GM23338 (cell line): Measurements from ENCODE around the gene MSL2. TPM values are rescaled to one million over a fixed set of nuclear protein-coding genes. Genes with fewer than 3 reads are reported as not detected.

ENCODE experiments used
- ATAC-seq: fragments of 200-7000 bp; cut with Tn5 transposase; 3 replicates; pipeline ENCODE4 v1.9.1; 2020
- DNase-seq: peaks from one replicate; pipeline ENCODE4 v3.0.0-alpha.2; 2015; ENCODE audit warnings: low spot score
- H2AFZ ChIP-seq: fragments of 200-600 bp; sonication (generic); 2 replicates; pipeline ENCODE4 v1.8.0; 2016; ENCODE audit warnings: antibody characterized with exemption, mild to moderate bottlenecking, moderate library complexity
- H3F3A ChIP-seq: fragments of 200-600 bp; sonication (generic); replicated peaks from 2 replicates; pipeline ENCODE4 v1.8.0; 2017; ENCODE audit warnings: antibody characterized with exemption, mixed run types, low read depth
- H3K27ac ChIP-seq: fragments of 200-600 bp; sonication (generic); 2 replicates; pipeline ENCODE4 v1.6.1; 2016; ENCODE audit warnings: low read depth
- H3K27me3 ChIP-seq: fragments of 200-600 bp; sonication (generic); 2 replicates; pipeline ENCODE4 v1.8.0; 2016; ENCODE audit warnings: mild to moderate bottlenecking, mixed run types, moderate library complexity; ENCODE audit not compliant: insufficient read depth
- H3K36me3 ChIP-seq: fragments of 200-600 bp; sonication (generic); 2 replicates; pipeline ENCODE4 v1.8.0; 2016; ENCODE audit warnings: mild to moderate bottlenecking; ENCODE audit not compliant: insufficient read depth
- H3K4me1 ChIP-seq: fragments of 200-600 bp; sonication (generic); 2 replicates; pipeline ENCODE4 v1.8.0; 2016; ENCODE audit warnings: mild to moderate bottlenecking, moderate library complexity; ENCODE audit not compliant: insufficient read depth
- H3K4me2 ChIP-seq: fragments of 200-600 bp; sonication (generic); 2 replicates; pipeline ENCODE4 v1.7.1; 2017; ENCODE audit warnings: mixed run types
- H3K4me3 ChIP-seq: fragments of 200-600 bp; sonication (generic); 2 replicates; pipeline ENCODE4 v1.6.1; 2016; ENCODE audit warnings: mixed run types
- H3K79me2 ChIP-seq: fragments of 200-600 bp; sonication (generic); replicated peaks from 2 replicates; pipeline ENCODE4 v1.8.0; 2017; ENCODE audit warnings: mild to moderate bottlenecking; ENCODE audit not compliant: insufficient read depth
- H3K9me2 ChIP-seq: fragments of 200-600 bp; sonication (generic); 2 replicates; pipeline ENCODE4 v1.8.0; 2017; ENCODE audit not compliant: insufficient read depth
- H4K20me1 ChIP-seq: fragments of 200-600 bp; sonication (generic); replicated peaks from 2 replicates; pipeline ENCODE4 v1.8.0; 2017; ENCODE audit warnings: mild to moderate bottlenecking; ENCODE audit not compliant: insufficient read depth
- H3K27ac Mint-ChIP-seq: 2 replicates; pipeline ENCODE4 v1.8.0; 2020; ENCODE audit warnings: inconsistent platforms, mild to moderate bottlenecking, moderate library complexity, mixed read lengths
- H3K27me3 Mint-ChIP-seq: 3 replicates; pipeline ENCODE4 v1.8.0; 2022; ENCODE audit warnings: low read depth, mild to moderate bottlenecking, moderate library complexity, mixed read lengths, inconsistent platforms; ENCODE audit not compliant: insufficient read depth, poor library complexity
- H3K36me3 Mint-ChIP-seq: 3 replicates; pipeline ENCODE4 v1.8.0; 2021; ENCODE audit warnings: low read depth, mild to moderate bottlenecking, inconsistent platforms, moderate library complexity, mixed read lengths
- H3K4me1 Mint-ChIP-seq: 3 replicates; pipeline ENCODE4 v1.8.0; 2020; ENCODE audit warnings: mild to moderate bottlenecking, inconsistent platforms, mixed read lengths
- H3K4me3 Mint-ChIP-seq: 3 replicates; pipeline ENCODE4 v1.8.0; 2021; ENCODE audit warnings: moderate library complexity, mild to moderate bottlenecking, inconsistent platforms, mixed read lengths
- H3K9me3 Mint-ChIP-seq: 3 replicates; pipeline ENCODE4 v1.8.0; 2020; ENCODE audit warnings: moderate library complexity, mild to moderate bottlenecking, inconsistent platforms, mixed read lengths
- CREB1 ChIP-seq: fragments of 250-450 bp; sonication (Bioruptor Pico); IDR thresholded peaks from 2 replicates; pipeline ENCODE4 v1.5.0; 2020; ENCODE audit warnings: low read depth, mild to moderate bottlenecking, moderate library complexity
- EZH2 ChIP-seq: fragments of 200-600 bp; sonication (generic); IDR thresholded peaks from one replicate; pipeline ENCODE4 v1.8.0; 2017; ENCODE audit warnings: antibody characterized with exemption, mild to moderate bottlenecking, low read depth; ENCODE audit not compliant: unreplicated experiment
- EZH2phosphoT487 ChIP-seq: fragments of 200-600 bp; sonication (generic); IDR thresholded peaks from one replicate; pipeline ENCODE4 v1.8.1; 2018; ENCODE audit warnings: antibody characterized with exemption; ENCODE audit not compliant: unreplicated experiment
- JUNB ChIP-seq: IDR thresholded peaks from one replicate; pipeline ENCODE4 v1.6.1; 2016; ENCODE audit warnings: antibody characterized with exemption; ENCODE audit not compliant: unreplicated experiment
- NANOG ChIP-seq: IDR thresholded peaks from 2 replicates; pipeline ENCODE4 v1.6.1; 2016; ENCODE audit warnings: antibody characterized with exemption, borderline replicate concordance
- POLR2AphosphoS5 ChIP-seq: IDR thresholded peaks from 2 replicates; pipeline ENCODE4 v1.6.1; 2016; ENCODE audit warnings: antibody characterized with exemption, low read depth
- STAT1 ChIP-seq: IDR thresholded peaks from one replicate; pipeline ENCODE4 v1.6.1; 2016; ENCODE audit warnings: antibody characterized with exemption; ENCODE audit not compliant: unreplicated experiment
- ZNF114 ChIP-seq: fragments of 250-450 bp; sonication (Bioruptor Pico); IDR thresholded peaks from 2 replicates; pipeline ENCODE4 v1.5.0; 2020; ENCODE audit warnings: mild to moderate bottlenecking, moderate library complexity
- polyA plus RNA-seq: library from polyadenylated mRNA; unstranded; fragments of >200 nt; fragmentation: Nextera tagmentation; extraction: Ambion mirVana; gene quantifications from 2 replicates; pipeline ENCODE4 v1.2.1, GENCODE V29; 2016
- total RNA-seq: library from RNA; depleted of rRNA; stranded (reverse); fragments of >200 nt; shearing (Covaris generic); gene quantifications from 2 replicates; pipeline ENCODE4 v1.2.3, GENCODE V29; 2014
- TF ChIP-seq, protein P1 (sequence below), 2 experiments: fragments of 200-600 bp in 1 of 2; sonication (generic) in 1 of 2; conservative IDR thresholded peaks; 2 replicates each; pipeline versions ENCODE4 v1.5.1 to v1.6.1; 2016 to 2017; ENCODE audit warnings: antibody characterized with exemption in 2 of 2, low read depth in 2 of 2, mild to moderate bottlenecking in 2 of 2, moderate library complexity in 1 of 2
- TF ChIP-seq, protein P2 (sequence below): fragments of 250-450 bp; sonication (Bioruptor Pico); IDR thresholded peaks from 2 replicates; pipeline ENCODE4 v1.5.0; 2020; ENCODE audit warnings: mild to moderate bottlenecking, moderate library complexity
- TF ChIP-seq, protein P3 (sequence below): IDR thresholded peaks from 2 replicates; pipeline ENCODE4 v1.6.1; 2016; ENCODE audit warnings: antibody characterized with exemption

The MSL2 gene
- total and polyA plus RNA-seq, 2 experiments from 2014 or later, result 7.5 to 50.6 TPM

DNA sequence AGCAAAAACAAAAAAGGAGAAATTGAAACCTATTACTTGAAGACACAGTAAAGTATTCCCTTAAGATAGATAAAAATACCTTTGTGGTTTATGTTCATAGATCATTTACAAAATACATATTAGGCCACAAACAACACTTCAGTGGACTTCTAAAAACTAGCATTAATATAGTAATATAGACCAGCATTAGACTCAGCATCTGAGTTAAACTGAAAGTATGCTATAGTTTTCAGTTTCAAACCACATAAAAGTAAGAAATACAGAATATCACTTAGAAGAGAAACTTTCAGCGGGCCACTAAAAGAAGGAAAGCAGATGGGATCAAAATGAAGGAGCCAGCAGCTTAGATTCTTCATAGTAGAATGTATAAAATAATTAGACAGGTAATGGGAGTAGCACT lies 86.6 kb downstream of the MSL2 start (continued):
- TF ChIP-seq, protein P1, sequence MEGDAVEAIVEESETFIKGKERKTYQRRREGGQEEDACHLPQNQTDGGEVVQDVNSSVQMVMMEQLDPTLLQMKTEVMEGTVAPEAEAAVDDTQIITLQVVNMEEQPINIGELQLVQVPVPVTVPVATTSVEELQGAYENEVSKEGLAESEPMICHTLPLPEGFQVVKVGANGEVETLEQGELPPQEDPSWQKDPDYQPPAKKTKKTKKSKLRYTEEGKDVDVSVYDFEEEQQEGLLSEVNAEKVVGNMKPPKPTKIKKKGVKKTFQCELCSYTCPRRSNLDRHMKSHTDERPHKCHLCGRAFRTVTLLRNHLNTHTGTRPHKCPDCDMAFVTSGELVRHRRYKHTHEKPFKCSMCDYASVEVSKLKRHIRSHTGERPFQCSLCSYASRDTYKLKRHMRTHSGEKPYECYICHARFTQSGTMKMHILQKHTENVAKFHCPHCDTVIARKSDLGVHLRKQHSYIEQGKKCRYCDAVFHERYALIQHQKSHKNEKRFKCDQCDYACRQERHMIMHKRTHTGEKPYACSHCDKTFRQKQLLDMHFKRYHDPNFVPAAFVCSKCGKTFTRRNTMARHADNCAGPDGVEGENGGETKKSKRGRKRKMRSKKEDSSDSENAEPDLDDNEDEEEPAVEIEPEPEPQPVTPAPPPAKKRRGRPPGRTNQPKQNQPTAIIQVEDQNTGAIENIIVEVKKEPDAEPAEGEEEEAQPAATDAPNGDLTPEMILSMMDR (conservative IDR thresholded peaks at IDR 0.05; ENCODE audit: low read depth in 2 of 2), result no peak

DNA sequence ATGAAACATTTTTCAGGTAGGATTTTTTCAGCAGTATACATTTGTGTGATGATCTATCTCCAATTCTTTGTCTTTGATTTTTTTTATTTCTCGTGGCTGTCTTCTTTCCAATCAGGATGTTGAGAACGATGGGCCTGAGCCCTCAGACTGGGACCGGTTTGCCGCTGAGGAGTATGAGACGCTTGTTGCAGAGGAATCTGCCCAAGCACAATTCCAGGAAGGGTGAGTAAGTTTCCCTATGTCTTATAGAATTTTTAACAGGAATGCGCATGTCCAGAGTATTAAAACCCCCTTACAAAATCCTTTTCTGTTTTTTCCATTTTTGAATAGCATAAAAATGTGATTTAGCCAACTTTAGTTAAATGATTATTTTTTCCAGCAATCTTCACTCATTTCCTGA lies 90.0 kb downstream of the MSL2 start:
- no peaks in the 10 kb centered on the region for H3F3A ChIP-seq
- DNase-seq (no peak), ATAC-seq (no peak)
- Mint-ChIP-seq H3K27me3 (peaks cover 2% of the 10 kb centered on the region), H3K36me3 (no peaks in the 10 kb centered on the region), H3K4me3 (no peak overlapping the region), H3K9me3 (no peaks in the 10 kb centered on the region), H3K4me1 (no peaks in the 10 kb centered on the region), H3K27ac (no peak overlapping the region)
- H3K27ac ChIP-seq, result no peak overlapping the region
- H4K20me1 ChIP-seq, result no peaks in the 10 kb centered on the region
- H3K9me2 ChIP-seq, result no peaks in the 10 kb centered on the region
- no peaks in the 10 kb centered on the region for H3K4me1 ChIP-seq
- H3K36me3 ChIP-seq, result no peaks in the 10 kb centered on the region
- H2AFZ ChIP-seq, result no peak overlapping the region
- no peak overlapping the region for H3K4me2 ChIP-seq
- H3K4me3 ChIP-seq, result no peak overlapping the region
- H3K79me2 ChIP-seq, result no peaks in the 10 kb centered on the region
- H3K27me3 ChIP-seq, result no peaks in the 10 kb centered on the region
- TF ChIP-seq CREB1 (CRISPR knock-in tag) (no peak), STAT1 (no peak), POLR2AphosphoS5 (no peak), NANOG (no peak), JUNB (no peak), EZH2phosphoT487 (no peak), EZH2 (no peak), ZNF114 (no peak)
- TF ChIP-seq, protein P2, sequence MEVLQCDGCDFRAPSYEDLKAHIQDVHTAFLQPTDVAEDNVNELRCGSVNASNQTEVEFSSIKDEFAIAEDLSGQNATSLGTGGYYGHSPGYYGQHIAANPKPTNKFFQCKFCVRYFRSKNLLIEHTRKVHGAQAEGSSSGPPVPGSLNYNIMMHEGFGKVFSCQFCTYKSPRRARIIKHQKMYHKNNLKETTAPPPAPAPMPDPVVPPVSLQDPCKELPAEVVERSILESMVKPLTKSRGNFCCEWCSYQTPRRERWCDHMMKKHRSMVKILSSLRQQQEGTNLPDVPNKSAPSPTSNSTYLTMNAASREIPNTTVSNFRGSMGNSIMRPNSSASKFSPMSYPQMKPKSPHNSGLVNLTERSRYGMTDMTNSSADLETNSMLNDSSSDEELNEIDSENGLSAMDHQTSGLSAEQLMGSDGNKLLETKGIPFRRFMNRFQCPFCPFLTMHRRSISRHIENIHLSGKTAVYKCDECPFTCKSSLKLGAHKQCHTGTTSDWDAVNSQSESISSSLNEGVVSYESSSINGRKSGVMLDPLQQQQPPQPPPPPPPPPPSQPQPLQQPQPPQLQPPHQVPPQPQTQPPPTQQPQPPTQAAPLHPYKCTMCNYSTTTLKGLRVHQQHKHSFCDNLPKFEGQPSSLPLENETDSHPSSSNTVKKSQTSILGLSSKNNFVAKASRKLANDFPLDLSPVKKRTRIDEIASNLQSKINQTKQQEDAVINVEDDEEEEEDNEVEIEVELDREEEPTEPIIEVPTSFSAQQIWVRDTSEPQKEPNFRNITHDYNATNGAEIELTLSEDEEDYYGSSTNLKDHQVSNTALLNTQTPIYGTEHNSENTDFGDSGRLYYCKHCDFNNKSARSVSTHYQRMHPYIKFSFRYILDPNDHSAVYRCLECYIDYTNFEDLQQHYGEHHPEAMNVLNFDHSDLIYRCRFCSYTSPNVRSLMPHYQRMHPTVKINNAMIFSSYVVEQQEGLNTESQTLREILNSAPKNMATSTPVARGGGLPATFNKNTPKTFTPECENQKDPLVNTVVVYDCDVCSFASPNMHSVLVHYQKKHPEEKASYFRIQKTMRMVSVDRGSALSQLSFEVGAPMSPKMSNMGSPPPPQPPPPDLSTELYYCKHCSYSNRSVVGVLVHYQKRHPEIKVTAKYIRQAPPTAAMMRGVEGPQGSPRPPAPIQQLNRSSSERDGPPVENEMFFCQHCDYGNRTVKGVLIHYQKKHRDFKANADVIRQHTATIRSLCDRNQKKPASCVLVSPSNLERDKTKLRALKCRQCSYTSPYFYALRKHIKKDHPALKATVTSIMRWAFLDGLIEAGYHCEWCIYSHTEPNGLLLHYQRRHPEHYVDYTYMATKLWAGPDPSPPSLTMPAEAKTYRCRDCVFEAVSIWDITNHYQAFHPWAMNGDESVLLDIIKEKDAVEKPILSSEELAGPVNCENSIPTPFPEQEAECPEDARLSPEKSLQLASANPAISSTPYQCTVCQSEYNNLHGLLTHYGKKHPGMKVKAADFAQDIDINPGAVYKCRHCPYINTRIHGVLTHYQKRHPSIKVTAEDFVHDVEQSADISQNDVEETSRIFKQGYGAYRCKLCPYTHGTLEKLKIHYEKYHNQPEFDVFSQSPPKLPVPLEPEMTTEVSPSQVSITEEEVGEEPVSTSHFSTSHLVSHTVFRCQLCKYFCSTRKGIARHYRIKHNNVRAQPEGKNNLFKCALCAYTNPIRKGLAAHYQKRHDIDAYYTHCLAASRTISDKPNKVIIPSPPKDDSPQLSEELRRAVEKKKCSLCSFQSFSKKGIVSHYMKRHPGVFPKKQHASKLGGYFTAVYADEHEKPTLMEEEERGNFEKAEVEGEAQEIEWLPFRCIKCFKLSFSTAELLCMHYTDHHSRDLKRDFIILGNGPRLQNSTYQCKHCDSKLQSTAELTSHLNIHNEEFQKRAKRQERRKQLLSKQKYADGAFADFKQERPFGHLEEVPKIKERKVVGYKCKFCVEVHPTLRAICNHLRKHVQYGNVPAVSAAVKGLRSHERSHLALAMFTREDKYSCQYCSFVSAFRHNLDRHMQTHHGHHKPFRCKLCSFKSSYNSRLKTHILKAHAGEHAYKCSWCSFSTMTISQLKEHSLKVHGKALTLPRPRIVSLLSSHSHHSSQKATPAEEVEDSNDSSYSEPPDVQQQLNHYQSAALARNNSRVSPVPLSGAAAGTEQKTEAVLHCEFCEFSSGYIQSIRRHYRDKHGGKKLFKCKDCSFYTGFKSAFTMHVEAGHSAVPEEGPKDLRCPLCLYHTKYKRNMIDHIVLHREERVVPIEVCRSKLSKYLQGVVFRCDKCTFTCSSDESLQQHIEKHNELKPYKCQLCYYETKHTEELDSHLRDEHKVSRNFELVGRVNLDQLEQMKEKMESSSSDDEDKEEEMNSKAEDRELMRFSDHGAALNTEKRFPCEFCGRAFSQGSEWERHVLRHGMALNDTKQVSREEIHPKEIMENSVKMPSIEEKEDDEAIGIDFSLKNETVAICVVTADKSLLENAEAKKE (CRISPR knock-in tag), result no peak
- TF ChIP-seq, protein P3, sequence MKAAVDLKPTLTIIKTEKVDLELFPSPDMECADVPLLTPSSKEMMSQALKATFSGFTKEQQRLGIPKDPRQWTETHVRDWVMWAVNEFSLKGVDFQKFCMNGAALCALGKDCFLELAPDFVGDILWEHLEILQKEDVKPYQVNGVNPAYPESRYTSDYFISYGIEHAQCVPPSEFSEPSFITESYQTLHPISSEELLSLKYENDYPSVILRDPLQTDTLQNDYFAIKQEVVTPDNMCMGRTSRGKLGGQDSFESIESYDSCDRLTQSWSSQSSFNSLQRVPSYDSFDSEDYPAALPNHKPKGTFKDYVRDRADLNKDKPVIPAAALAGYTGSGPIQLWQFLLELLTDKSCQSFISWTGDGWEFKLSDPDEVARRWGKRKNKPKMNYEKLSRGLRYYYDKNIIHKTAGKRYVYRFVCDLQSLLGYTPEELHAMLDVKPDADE, result no peak
- TF ChIP-seq, protein P1 (conservative IDR thresholded peaks at IDR 0.05; ENCODE audit: low read depth in 2 of 2), result no peak
